Diencephalon (tissue), 1 donor: ENCODE data around the gene ZNF697. TPM values are rescaled to one million over a fixed set of nuclear protein-coding genes. Genes with fewer than 3 reads are reported as not detected.

Experiments
- total RNA-seq: library from RNA; depleted of rRNA; stranded (reverse); fragments of >200 nt; gene quantifications from one replicate; pipeline ENCODE4 v1.2.3, GENCODE V29; 2014

Gene ZNF697
- total RNA-seq, result 23.8 TPM

DNA sequence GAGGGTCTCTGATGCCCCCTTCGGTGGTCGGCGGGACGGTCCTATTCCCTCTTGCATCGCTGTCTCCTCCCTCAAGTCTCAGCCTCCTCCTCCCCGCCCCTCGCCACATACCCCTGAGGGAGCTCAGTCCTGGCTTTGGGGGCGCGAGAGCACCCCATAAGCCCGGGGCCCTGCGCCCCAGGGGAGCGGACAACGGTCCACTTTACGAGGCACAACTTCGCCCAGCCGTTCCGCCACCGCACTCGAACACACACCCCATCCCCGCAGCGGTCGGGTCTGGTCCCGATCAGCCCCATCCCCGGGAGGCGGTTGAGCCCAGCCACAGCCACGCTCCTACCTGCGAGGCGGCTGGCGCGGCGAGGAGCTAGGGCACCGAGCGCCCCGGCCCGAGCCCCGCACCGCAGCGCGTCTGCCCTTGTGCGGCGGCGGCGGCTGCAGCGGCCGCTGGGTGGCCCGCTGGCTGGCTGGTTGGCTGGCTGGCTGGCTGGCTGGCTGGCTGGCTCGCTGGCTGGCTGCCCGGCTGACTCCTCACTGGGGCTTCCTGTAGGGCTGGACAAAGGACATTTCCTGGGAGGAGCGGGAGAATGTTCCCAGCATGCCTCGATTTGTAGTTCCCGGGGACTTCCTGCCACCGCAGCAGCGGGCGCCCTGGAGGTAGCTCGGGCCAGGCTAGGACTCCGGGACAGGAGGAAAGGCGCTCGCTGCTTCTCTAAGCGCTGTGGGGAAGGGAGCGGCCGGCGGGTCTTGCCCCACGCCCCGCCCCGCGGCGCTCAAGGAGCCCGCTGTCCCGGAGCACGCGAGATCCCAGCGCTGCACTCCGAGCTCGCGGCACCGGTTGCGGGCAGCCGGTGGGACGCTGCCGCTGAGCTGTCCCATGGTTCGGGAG lies at the start of gene ZNF697:
Gene ZNF697, minus strand, starts transcription at position 533 of the 886 bp plus-strand sequence. CDS start 22,166 bp downstream, outside the sequence.

Other genes starting within 250 kb of the ZNF697 start
- gene HSD3B2, start 233.1 kb downstream of the ZNF697 start, total RNA-seq, result not detected
- not detected for gene HSD3B1, start 141.1 kb downstream of the ZNF697 start, total RNA-seq
- gene PHGDH, start 63.7 kb upstream of the ZNF697 start, total RNA-seq, result 58.1 TPM
- not detected for gene HMGCS2, start 120.6 kb upstream of the ZNF697 start, total RNA-seq
- not detected for gene REG4, start 163.2 kb upstream of the ZNF697 start, total RNA-seq
- gene ADAM30, start 248.2 kb upstream of the ZNF697 start, total RNA-seq, result not detected